Spleen (tissue), 7 donors: Measurements from ENCODE around the gene OTUD4.
"Not testable (repeated sequence)": the region's sequence is repeated elsewhere in the genome, so short reads cannot be mapped to it uniquely, and the experiment has no call there.

Experiments
- CTCF ChIP-seq, 11 experiments: fragments of 200-600 bp in 7 of 11; fragments of 450-650 bp in 4 of 11; sonication (generic) in 4 of 11; IDR thresholded peaks in 8 of 11; conservative IDR thresholded peaks in 3 of 11; 1 replicate in 7 of 11; 2 replicates in 4 of 11; pipeline versions ENCODE4 v1.4.0 to v1.8.0; 2016 to 2021; ENCODE audit warnings: antibody characterized with exemption in 11 of 11, inconsistent platforms in 4 of 11, mild to moderate bottlenecking in 1 of 11
- POLR2A ChIP-seq, 3 donors: fragments of 450-650 bp; IDR thresholded peaks; one replicate each; pipeline ENCODE4 v1.5.1; 2017; ENCODE audit warnings: antibody characterized with exemption in 3 of 3, mild to moderate bottlenecking in 1 of 3
- donor health status: DM: no; HTN: no; CAD: no; lungs with moderate emphysema.
- donor health status: DM: no; HTN: no; CAD: no.
- donor health status: DM: no; HTN: no; CAD: no.

- not testable (repeated sequence) for TF ChIP-seq POLR2A (IDR thresholded peaks at IDR 0.05); CTCF (IDR thresholded peaks at IDR 0.05 in 8 of 11, conservative IDR thresholded peaks at IDR 0.05 in 3 of 11)
Observed at GRCh38 chr4:145136219-145136618, 44.2 kb downstream of the OTUD4 start.
